Measurements from ENCODE around the gene CCZ1.

GRCh38 chr7:5892498-5892897, 6.0 kb upstream of the CCZ1 start:
- TF ChIP-seq CTCF (IDR thresholded peaks at IDR 0.05; ENCODE audit: low read depth, low read length, poor library complexity, severe bottlenecking), result no peak
- TF ChIP-seq EZH2phosphoT487 (IDR thresholded peaks at IDR 0.05; ENCODE audit: borderline replicate concordance, low read length), result no peak
